Stimulated activated naive CD4-positive, alpha-beta T cell treated with Interleukin-2 at 50 U/mL for 16 hours (primary cell): ENCODE measurements around the gene USP34.
"Not testable (repeated sequence)": the region's sequence is repeated elsewhere in the genome, so short reads cannot be mapped to it uniquely, and the experiment has no call there.

Experiments used
- DNase-seq: peaks from one replicate; lab custom pipeline; 2025; lab: John Stamatoyannopoulos, UW

The USP34 gene

GRCh38 chr2:61182059-61182383 is 288.9 kb downstream of the USP34 start:
- no peak for DNase-seq

GRCh38 chr2:61181382-61182058 is 289.4 kb downstream of the USP34 start:
- DNase-seq: no peak

- DNase-seq: no peak
Measured at GRCh38 chr2:61180686-61181085, 290.2 kb downstream of the USP34 start.

- DNase-seq: no peak
Measured at GRCh38 chr2:61179701-61180639, 290.9 kb downstream of the USP34 start.

- no peak for DNase-seq
Measured at GRCh38 chr2:61178603-61179545, 292.0 kb downstream of the USP34 start.

- peak; percentile 39 for DNase-seq
Measured at GRCh38 chr2:61177727-61178549, 292.9 kb downstream of the USP34 start.

GRCh38 chr2:61176755-61177726 is 293.8 kb downstream of the USP34 start:
- peak; percentile 93 for DNase-seq

- no peak for DNase-seq
Measured at GRCh38 chr2:61175036-61175435, 295.9 kb downstream of the USP34 start.

GRCh38 chr2:61173116-61173515 is 297.8 kb downstream of the USP34 start:
- DNase-seq: no peak

- DNase-seq: no peak
Measured at GRCh38 chr2:61172671-61173070, 298.2 kb downstream of the USP34 start.

- no peak for DNase-seq
Measured at GRCh38 chr2:61167579-61167978, 303.3 kb downstream of the USP34 start.

- DNase-seq: no peak
Measured at GRCh38 chr2:61165946-61166345, 304.9 kb downstream of the USP34 start.

- DNase-seq: not testable (repeated sequence)
Measured at GRCh38 chr2:61165082-61165481, 305.8 kb downstream of the USP34 start.

- DNase-seq: no peak
Measured at GRCh38 chr2:61162721-61163120, 308.2 kb downstream of the USP34 start.

GRCh38 chr2:61161888-61162287 is 309.0 kb downstream of the USP34 start, which contains the start of gene C2orf74:
TSS of gene C2orf74 (plus strand) at chr2:61162188. CDS start at chr2:61162515, 327 bp downstream.
- DNase-seq: no peak

GRCh38 chr2:61158356-61158955 is 312.4 kb downstream of the USP34 start:
- DNase-seq: no peak

- no peak for DNase-seq
Measured at GRCh38 chr2:61157371-61158003, 313.4 kb downstream of the USP34 start.

GRCh38 chr2:61151436-61151835 is 319.5 kb downstream of the USP34 start:
- DNase-seq: no peak

- no peak for DNase-seq
Measured at GRCh38 chr2:61149074-61149473, 321.8 kb downstream of the USP34 start.
